ENCODE data around the gene ELOVL2. TPM values are rescaled to one million over a fixed set of nuclear protein-coding genes. Genes with fewer than 3 reads are reported as not detected.

The ELOVL2 gene
- total and polyA plus RNA-seq, 10 of the 15 experiments (the other 5 are each of a cell fraction or from before 2014, with no cell fraction given), result 0.01 to 0.03 TPM; not detected in 8

GRCh38 chr6:10960171-10960570 lies 83.9 kb downstream of the ELOVL2 start:
- ATAC-seq, result no peak
- no peaks in the 10 kb centered on the region; the same call in 2 of the 3 replicates for H3K9me3 ChIP-seq (replicated peaks; ENCODE audit: control insufficient read depth, insufficient read depth, low read length)
- RAD21 ChIA-PET (ENCODE audit: unreplicated experiment), result no interaction called here

More at GRCh38 chr6:10960171-10960570, 83.9 kb downstream of the ELOVL2 start:
- Histone ChIP-seq H3K4me1 (ENCODE audit: control insufficient read depth, insufficient read depth, low read length) (peaks cover 4% of the 10 kb centered on the region), H2AFZ (ENCODE audit: control insufficient read depth, low read depth, low read length) (no peak overlapping the region), H3K4me3 (no peak overlapping the region), H3K27me3 (replicated peaks in 1 of 2; ENCODE audit: control insufficient read depth in 2 of 2, insufficient read depth in 2 of 2, low read length in 1 of 2) (no peaks in the 10 kb centered on the region), H3K36me3 (ENCODE audit: control insufficient read depth in 2 of 2, insufficient read depth in 2 of 2, low read length in 1 of 2) (no peaks in the 10 kb centered on the region), H3K9ac (ENCODE audit: control insufficient read depth, insufficient read depth, low read length) (no peak overlapping the region), H3K79me2 (ENCODE audit: control insufficient read depth, insufficient read depth, low read length) (no peaks in the 10 kb centered on the region), H4K20me1 (ENCODE audit: control insufficient read depth, insufficient read depth) (no peaks in the 10 kb centered on the region), H3K4me2 (ENCODE audit: control insufficient read depth, insufficient read depth) (no peak overlapping the region), H3K27ac (ENCODE audit: control insufficient read depth, insufficient read depth) (no peak overlapping the region)
- TF ChIP-seq ELK1 (IDR thresholded peaks at IDR 0.05; ENCODE audit: low read depth, low read length) (no peak), SRF (IDR thresholded peaks at IDR 0.05; ENCODE audit: low read depth in 2 of 2, low read length in 2 of 2) (no peak), GABPA (IDR thresholded peaks at IDR 0.05; ENCODE audit: low read depth) (no peak), WRNIP1 (IDR thresholded peaks at IDR 0.05; ENCODE audit: borderline replicate concordance, low read depth, low read length) (no peak), CREB1 (IDR thresholded peaks at IDR 0.05; ENCODE audit: low read depth) (no peak), ATF3 (IDR thresholded peaks at IDR 0.05; ENCODE audit: borderline replicate concordance, extremely low read depth, low read depth, low read length) (no peak), BHLHE40 (IDR thresholded peaks at IDR 0.05; ENCODE audit: borderline replicate concordance in 1 of 2, low read depth in 2 of 2, low read length in 1 of 2) (no peak), EGR1 (IDR thresholded peaks at IDR 0.05; ENCODE audit: borderline replicate concordance in 1 of 2, low read depth in 2 of 2, low read length in 2 of 2) (no peak), SMC3 (IDR thresholded peaks at IDR 0.05; ENCODE audit: borderline replicate concordance, low read length) (no peak), E4F1 (IDR thresholded peaks at IDR 0.05; ENCODE audit: borderline replicate concordance, partially characterized antibody) (no peak), NKRF (conservative IDR thresholded peaks at IDR 0.05) (no peak), LARP7 (IDR thresholded peaks at IDR 0.05) (no peak), NR2F1 (conservative IDR thresholded peaks at IDR 0.05) (no peak)
- CTCF ChIA-PET, result interaction anchor here (1.0 to 1.7 kb wide), 3 partner anchors 9 to 107 kb away, joined by 4 to 7 read pairs (median 5); no protein-coding TSS in a partner anchor
- DNase-seq (ENCODE audit: low read depth, low spot score) (no peak), FAIRE-seq (no peak)
- SMC1A ChIA-PET (ENCODE audit: uncharacterized antibody, unreplicated experiment), result no interaction called here
- POLR2A ChIA-PET, result interaction anchor here (0.7 kb wide), 1 partner anchor 980 kb away, joined by 3 read pairs; no protein-coding TSS in a partner anchor
- WGBS (ENCODE audit: insufficient coverage, insufficient replicate concordance, low lambda C conversion rate, missing lambda C conversion rate), result 30% methylated on average over 2 of the region's 2 CpGs
- BruUV-seq (replicated peaks), result no TSS peak
- in situ Hi-C loops (cut with MboI) (no loop called here), intact Hi-C loops (cut with micrococcal nuclease; ENCODE audit: unreplicated experiment) (no loop called here)

Data from GM12878 (cell line).